Smooth muscle cell of the pulmonary artery (primary cell): Measurements from ENCODE around the gene TEX29. TPM values are rescaled to one million over a fixed set of nuclear protein-coding genes. Genes with fewer than 3 reads are reported as not detected.

Experiments used
- total RNA-seq: library from RNA; depleted of rRNA; stranded (reverse); fragments of >200 nt; gene quantifications from 2 replicates; pipeline ENCODE4 v1.2.3, GENCODE V29; 2014

The TEX29 gene
- 0.26 TPM in 1 of 2 replicates, not detected in the other for total RNA-seq

DNA sequence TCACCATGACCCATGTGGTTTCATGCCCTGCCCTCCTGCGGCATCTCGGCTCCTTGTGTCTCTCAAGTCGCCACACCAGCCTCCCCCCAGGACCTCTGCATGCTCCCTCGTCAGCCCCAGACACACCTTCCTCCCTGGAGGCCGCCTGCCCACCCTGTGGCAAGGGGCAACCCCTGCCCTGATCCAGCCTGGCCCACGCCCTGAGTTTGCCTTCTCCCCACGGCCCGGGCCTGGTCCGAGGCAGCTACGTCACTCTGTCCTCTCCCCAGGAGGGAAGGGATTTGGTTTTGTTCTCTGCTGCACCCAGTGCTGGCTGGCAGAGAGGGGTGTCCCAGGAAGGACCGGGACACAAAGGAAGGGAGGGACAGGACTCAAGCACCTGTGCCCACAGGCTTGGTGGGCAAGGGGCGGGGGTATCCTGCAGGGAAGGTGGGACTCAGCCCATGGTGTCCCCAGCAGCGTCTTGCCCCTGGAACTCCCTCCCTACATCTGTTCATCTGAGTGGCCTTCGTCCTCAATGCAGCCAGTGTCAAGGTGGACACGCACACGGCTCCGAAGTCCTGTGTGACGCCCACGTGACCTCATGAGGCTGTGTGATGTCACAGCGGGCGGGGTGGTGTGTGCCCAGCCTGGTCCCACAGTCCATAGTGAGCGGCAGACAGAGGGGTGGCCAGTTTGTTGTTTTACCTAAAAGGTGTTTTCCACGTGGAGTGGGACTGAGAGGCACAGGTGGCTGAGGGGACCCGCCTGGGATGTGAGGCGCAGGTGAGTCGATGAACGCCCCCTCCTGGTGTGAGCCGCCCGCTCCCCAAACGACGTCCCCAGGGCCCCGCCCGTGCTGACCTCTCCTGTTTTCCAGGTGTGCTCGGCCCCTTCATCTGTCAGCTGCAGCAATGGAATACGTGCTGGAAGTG, at the start of gene TEX29:
Gene TEX29, plus strand, starts transcription at position 645 of the 914 bp plus-strand sequence. Its CDS starts 249 bp downstream, at position 894.

Other genes with a start within 250 kb of the TEX29 start
- gene ARHGEF7, start 205.3 kb upstream of the TEX29 start, total RNA-seq, result 38.3 and 51.8 TPM in 2 replicates